8988T (cell line): ENCODE results near the gene STUB1.

Source experiments
- DNase-seq: peaks from one replicate; pipeline ENCODE4 v3.0.0; 2011

STUB1 gene

GRCh38 chr16:698911-699671 is 18.9 kb downstream of the STUB1 start:
- no peak for DNase-seq

- no peak for DNase-seq
Measured at GRCh38 chr16:700684-701584, 20.7 kb downstream of the STUB1 start.

- no peak for DNase-seq
Measured at GRCh38 chr16:702341-702740, 22.1 kb downstream of the STUB1 start.

- DNase-seq = no peak
Measured at GRCh38 chr16:703406-703805, 23.2 kb downstream of the STUB1 start.

GRCh38 chr16:704047-704446 is 23.8 kb downstream of the STUB1 start:
- no peak for DNase-seq

- no peak for DNase-seq
Measured at GRCh38 chr16:704552-705380, 24.6 kb downstream of the STUB1 start.

- DNase-seq = peak; percentile 89
Measured at GRCh38 chr16:705431-706188, 25.4 kb downstream of the STUB1 start, which contains the start of gene FBXL16. Gene FBXL16, minus strand, starts transcription at chr16:705801. Its CDS starts 8,396 bp downstream, at chr16:697405.

- no peak for DNase-seq
Measured at GRCh38 chr16:706189-707061, 26.2 kb downstream of the STUB1 start.

GRCh38 chr16:707062-707538 is 26.9 kb downstream of the STUB1 start:
- no peak for DNase-seq

- no peak for DNase-seq
Measured at GRCh38 chr16:708019-708418, 27.8 kb downstream of the STUB1 start.

- no peak for DNase-seq
Measured at GRCh38 chr16:708959-709358, 28.7 kb downstream of the STUB1 start.

GRCh38 chr16:709566-710499 is 29.6 kb downstream of the STUB1 start:
- DNase-seq = no peak

- DNase-seq = no peak
Measured at GRCh38 chr16:710500-711075, 30.4 kb downstream of the STUB1 start.

- no peak for DNase-seq
Measured at GRCh38 chr16:711084-711483, 30.9 kb downstream of the STUB1 start.

GRCh38 chr16:711548-712320 is 31.5 kb downstream of the STUB1 start:
- DNase-seq = peak; percentile 96

- DNase-seq = peak; percentile 91
Measured at GRCh38 chr16:712740-713250, 32.6 kb downstream of the STUB1 start.

GRCh38 chr16:714079-714478 is 33.9 kb downstream of the STUB1 start:
- no peak for DNase-seq
